AG09319 (cell line): ENCODE data around the gene SULT1C3.

ENCODE experiments used
- DNase-seq: peaks from one replicate; pipeline ENCODE4 v3.0.0-alpha.2; 2010; ENCODE audit warnings: low read depth; ENCODE audit errors: extremely low read depth
- TF ChIP-seq, protein P1 (sequence below): IDR thresholded peaks from 2 replicates; pipeline ENCODE4 v1.5.1; 2011; ENCODE audit warnings: low read depth, mild to moderate bottlenecking, inconsistent platforms, low read length, moderate library complexity

SULT1C3 gene

DNA sequence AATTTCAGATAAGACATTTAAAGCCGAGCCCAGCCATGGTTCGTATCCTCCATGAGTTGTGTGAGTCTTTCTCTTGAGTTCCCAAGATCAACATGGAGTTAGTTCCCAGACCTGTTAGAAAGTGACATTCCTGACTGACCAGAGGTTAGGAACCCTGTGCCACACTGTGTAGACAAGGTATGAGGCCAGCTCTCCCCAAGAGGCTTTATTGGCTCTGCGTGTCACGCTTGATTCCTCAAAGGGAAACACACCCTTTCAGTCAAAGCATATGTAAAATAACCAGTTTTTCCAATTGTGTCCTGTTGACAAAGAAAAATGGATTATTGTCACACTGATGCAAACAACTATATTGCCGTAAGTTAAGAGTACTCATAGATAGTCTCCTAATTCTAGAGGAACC, 1.2 kb downstream of the SULT1C3 start:
- DNase-seq, result no peak
- TF ChIP-seq, protein P1, sequence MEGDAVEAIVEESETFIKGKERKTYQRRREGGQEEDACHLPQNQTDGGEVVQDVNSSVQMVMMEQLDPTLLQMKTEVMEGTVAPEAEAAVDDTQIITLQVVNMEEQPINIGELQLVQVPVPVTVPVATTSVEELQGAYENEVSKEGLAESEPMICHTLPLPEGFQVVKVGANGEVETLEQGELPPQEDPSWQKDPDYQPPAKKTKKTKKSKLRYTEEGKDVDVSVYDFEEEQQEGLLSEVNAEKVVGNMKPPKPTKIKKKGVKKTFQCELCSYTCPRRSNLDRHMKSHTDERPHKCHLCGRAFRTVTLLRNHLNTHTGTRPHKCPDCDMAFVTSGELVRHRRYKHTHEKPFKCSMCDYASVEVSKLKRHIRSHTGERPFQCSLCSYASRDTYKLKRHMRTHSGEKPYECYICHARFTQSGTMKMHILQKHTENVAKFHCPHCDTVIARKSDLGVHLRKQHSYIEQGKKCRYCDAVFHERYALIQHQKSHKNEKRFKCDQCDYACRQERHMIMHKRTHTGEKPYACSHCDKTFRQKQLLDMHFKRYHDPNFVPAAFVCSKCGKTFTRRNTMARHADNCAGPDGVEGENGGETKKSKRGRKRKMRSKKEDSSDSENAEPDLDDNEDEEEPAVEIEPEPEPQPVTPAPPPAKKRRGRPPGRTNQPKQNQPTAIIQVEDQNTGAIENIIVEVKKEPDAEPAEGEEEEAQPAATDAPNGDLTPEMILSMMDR, result no peak

DNA sequence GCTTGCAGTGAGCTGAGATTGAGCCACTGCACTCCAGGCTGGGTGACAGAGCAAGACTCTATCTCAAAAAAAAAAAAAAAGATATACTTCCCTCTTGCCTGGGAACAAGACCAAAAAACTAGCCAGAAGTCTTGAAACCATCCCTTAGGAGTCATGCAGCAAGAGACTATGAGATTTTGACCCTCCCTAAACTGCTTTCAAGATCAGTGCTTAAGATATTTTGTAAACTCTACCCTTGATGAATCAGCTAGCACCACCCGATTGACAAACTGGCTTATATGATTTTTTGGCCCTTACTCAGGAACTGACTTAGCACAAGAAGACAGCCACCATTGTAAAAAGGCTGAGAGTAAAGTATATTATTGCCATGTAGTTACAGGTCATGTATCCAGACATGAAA, 3.8 kb downstream of the SULT1C3 start:
- TF ChIP-seq, protein P1, result no peak

DNA sequence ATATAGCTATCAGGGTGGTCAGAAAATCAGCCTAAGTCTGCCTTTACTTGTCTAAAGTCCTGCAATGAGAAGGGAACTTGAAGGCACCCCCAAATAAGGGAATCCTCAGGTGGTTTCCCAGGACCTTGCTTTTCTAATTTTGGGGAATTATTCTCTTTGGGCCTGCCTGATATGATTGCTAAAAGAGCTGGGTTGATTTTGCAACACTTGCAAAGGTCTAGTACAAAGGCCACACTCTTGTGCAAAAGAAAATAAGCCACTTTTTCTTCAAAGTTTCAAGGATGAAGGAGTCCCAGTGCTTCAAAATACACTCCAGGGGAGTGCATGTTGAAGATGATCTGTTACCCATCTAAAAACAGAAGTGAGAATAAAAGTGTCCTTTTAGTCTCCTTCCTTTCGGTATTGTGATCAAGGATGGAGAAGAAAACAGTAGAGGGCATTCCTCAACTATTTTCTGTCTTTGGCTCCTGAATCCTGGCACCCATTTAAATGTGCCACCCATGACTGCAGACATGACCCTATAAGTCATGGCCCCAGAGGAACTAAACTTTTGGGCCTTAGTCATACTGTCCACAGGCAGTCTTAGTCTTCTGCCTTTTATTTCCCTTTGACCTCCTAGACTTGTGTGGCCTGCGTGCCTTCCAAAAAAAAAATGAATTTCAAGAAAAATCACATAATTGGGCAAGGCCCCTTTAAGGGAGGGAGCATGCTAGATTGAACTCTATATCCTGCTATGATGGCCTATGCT, 5.1 kb downstream of the SULT1C3 start:
- DNase-seq, result no peak
- TF ChIP-seq, protein P1, result no peak

More for the DNA sequence above, 3.8 kb downstream of the SULT1C3 start:
- DNase-seq, result no peak

DNA sequence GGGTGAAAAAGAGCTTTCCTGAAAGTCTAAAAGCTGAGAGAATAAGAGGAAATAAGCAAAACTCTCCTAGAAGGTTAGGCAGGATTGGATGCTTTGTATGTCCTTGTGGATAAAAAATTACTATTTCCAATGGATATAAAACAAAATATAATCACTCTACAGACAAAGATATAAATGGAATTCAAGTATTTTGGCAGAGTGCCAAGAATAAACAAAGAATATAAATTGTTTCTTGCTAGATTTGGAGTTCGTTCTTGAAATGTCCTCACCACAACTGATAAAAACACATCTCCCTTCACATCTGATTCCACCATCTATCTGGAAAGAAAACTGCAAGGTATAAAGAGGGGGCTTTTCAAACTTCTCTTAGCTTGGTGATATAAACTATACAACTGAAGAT, 13.3 kb downstream of the SULT1C3 start:
- TF ChIP-seq, protein P1, result no peak
- DNase-seq, result no peak

DNA sequence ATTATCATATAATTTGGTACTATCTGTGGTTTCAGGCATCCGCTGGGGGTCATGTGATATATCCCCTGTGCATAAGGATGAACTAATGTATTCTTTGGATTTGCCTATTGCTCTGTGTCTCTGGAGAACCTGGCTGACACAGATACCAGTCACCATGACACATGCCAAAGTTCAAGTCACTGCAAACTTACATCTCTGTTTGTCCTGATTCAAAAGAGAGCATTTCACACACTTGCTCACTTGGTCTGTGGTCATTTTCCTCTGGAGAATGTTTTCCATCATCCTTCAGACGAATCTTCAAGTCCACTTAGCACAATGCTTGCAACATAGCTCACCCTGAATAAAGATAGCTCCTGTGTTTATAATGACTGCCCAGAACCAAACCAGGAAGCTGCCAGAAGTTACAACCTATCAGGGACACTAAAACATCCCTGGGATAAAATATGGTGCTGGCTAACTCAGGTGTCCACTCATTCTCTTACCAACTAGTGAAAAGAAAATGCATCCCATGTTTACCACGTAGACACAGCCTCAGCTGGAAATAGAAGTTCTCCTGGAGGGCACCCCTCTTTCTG, 18.1 kb downstream of the SULT1C3 start:
- TF ChIP-seq, protein P1, result no peak
- DNase-seq, result no peak

DNA sequence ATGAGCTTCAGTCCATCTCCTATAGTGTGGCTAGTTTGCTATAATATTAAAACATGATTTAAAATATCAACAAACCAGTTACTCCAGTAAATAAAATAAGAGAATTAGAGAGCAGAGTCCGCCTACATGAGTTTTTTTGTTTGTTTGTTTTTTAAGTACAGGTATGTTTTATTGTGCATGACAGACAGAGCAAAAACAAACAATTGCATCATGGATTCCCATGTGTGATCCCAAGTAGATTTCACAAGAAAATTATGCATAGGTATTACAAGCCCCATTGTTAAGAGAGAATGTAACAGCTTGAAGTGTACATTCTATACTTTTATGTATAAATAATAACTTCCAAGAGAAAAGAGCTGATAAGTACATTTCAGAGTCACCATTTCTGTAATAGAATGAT, 21.0 kb downstream of the SULT1C3 start:
- TF ChIP-seq, protein P1, result no peak
- no peak for DNase-seq

DNA sequence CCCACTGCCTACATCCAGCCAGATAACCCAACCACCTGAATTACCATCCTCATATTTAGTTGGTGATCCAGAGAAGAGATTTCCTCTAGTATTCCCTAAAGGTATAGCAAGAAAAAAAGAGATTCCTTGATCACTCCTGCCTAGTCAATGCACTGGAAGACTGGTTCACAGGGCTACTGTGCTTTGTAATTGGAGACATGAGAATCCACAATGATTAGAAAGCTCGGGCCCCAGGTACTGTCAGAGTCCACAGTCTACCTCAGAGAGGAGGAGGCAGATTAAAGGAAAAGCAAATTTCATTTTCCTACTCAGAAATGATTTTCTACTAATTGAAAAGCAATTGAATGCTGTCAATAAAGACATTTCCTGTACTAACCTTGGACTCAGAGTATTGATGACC, 22.3 kb downstream of the SULT1C3 start:
- DNase-seq, result no peak
- TF ChIP-seq, protein P1, result no peak
